Measurements from ENCODE around the gene TNFRSF19. TPM values are rescaled to one million over a fixed set of nuclear protein-coding genes. Genes with fewer than 3 reads are reported as not detected.

Gene TNFRSF19
- total RNA-seq, 2 experiments from 2014 or later: not detected

GRCh38 chr13:23547000-23547590 lies 23.1 kb upstream of the TNFRSF19 start:
- peaks cover 65% of the 10 kb centered on the region for H3K27me3 Mint-ChIP-seq
- H3K36me3 Mint-ChIP-seq (ENCODE audit: low read depth): no peaks in the 10 kb centered on the region
- TF ChIP-seq CTCF (IDR thresholded peaks at IDR 0.05): no peak
- H3K9me3 ChIP-seq (ENCODE audit: control insufficient read depth in 1 of 2, insufficient read depth in 1 of 2, low read length in 2 of 2): peaks cover 0 to 6% of the 10 kb centered on the region in 2 experiments
- ChIA-PET CTCF (no interaction called here), POLR2A (no interaction called here)
- no peak overlapping the region for H3K4me3 Mint-ChIP-seq
- no peak for ATAC-seq (ENCODE audit: poor library complexity)
- DNase-seq: no peak
- no peak overlapping the region for H3K4me3 ChIP-seq (ENCODE audit: low read length)
- no peaks in the 10 kb centered on the region for H3K4me1 Mint-ChIP-seq (ENCODE audit: low read depth)
- no peaks in the 10 kb centered on the region for H3K4me1 ChIP-seq (ENCODE audit: insufficient read depth, low read length)
- H3K27me3 ChIP-seq (ENCODE audit: control insufficient read depth in 1 of 2, insufficient read depth in 2 of 2, low read length in 2 of 2): peaks cover 10 to 11% of the 10 kb centered on the region in 2 experiments
- intact Hi-C loops (cut with DNase I, micrococcal nuclease): no loop called here
- H3K9me3 Mint-ChIP-seq: no peaks in the 10 kb centered on the region
- no peaks in the 10 kb centered on the region for H3K36me3 ChIP-seq (ENCODE audit: insufficient read depth, low read length)
- no peak overlapping the region for H3K27ac ChIP-seq (ENCODE audit: low read depth in 1 of 2, low read length in 2 of 2)
- H3K27ac Mint-ChIP-seq: no peak overlapping the region

DNA sequence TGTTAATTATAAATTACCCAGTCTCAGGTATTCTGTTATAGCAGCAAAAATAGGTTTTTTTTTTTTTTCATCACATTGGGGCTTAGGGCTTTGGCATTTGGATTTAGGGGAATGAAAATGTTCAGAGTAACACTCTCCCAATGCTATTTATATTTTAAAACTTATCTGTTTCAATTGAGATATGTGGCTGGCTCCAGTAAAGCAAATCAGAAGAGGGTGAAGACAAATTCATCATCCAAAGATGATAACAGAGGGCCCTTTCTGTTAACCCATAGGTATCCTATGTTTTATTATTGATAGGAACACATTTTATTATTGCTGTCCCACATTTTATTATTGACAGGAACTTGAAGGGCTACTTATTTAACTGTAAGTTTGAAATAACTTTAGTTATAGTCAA lies 20.5 kb upstream of the TNFRSF19 start:
- Mint-ChIP-seq H3K9me3 (no peaks in the 10 kb centered on the region), H3K4me3 (no peak overlapping the region), H3K4me1 (ENCODE audit: low read depth) (no peaks in the 10 kb centered on the region), H3K27ac (no peak overlapping the region), H3K36me3 (ENCODE audit: low read depth) (no peaks in the 10 kb centered on the region), H3K27me3 (peaks cover 65% of the 10 kb centered on the region)
- Histone ChIP-seq H3K4me1 (ENCODE audit: insufficient read depth, low read length) (no peaks in the 10 kb centered on the region), H3K27ac (ENCODE audit: low read depth in 1 of 2, low read length in 2 of 2) (no peak overlapping the region), H3K4me3 (ENCODE audit: low read length) (no peak overlapping the region), H3K9me3 (ENCODE audit: control insufficient read depth in 1 of 2, insufficient read depth in 1 of 2, low read length in 2 of 2) (peaks cover 0 to 6% of the 10 kb centered on the region in 2 experiments), H3K36me3 (ENCODE audit: insufficient read depth, low read length) (no peaks in the 10 kb centered on the region), H3K27me3 (ENCODE audit: control insufficient read depth in 1 of 2, insufficient read depth in 2 of 2, low read length in 2 of 2) (peaks cover 10 to 11% of the 10 kb centered on the region in 2 experiments)
- POLR2A ChIA-PET: no interaction called here
- CTCF ChIA-PET: no interaction called here
- intact Hi-C loops (cut with DNase I, micrococcal nuclease): no loop called here
- ATAC-seq (ENCODE audit: poor library complexity): no peak
- no peak for DNase-seq
- no peak for TF ChIP-seq CTCF (IDR thresholded peaks at IDR 0.05)

- Histone ChIP-seq H3K4me1 (ENCODE audit: insufficient read depth, low read length) (no peaks in the 10 kb centered on the region), H3K27ac (ENCODE audit: low read depth in 1 of 2, low read length in 2 of 2) (no peak overlapping the region), H3K36me3 (ENCODE audit: insufficient read depth, low read length) (no peaks in the 10 kb centered on the region), H3K27me3 (ENCODE audit: control insufficient read depth in 1 of 2, insufficient read depth in 2 of 2, low read length in 2 of 2) (peaks cover 10 to 15% of the 10 kb centered on the region in 2 experiments), H3K4me3 (ENCODE audit: low read length) (no peak overlapping the region), H3K9me3 (ENCODE audit: control insufficient read depth in 1 of 2, insufficient read depth in 1 of 2, low read length in 2 of 2) (peaks cover 0 to 6% of the 10 kb centered on the region in 2 experiments)
- intact Hi-C loops (cut with DNase I, micrococcal nuclease): no loop called here
- no peak for DNase-seq
- Mint-ChIP-seq H3K27ac (no peak overlapping the region), H3K9me3 (no peaks in the 10 kb centered on the region), H3K4me3 (no peak overlapping the region), H3K27me3 (peaks cover 65% of the 10 kb centered on the region), H3K4me1 (ENCODE audit: low read depth) (no peaks in the 10 kb centered on the region), H3K36me3 (ENCODE audit: low read depth) (no peaks in the 10 kb centered on the region)
- ChIA-PET CTCF (no interaction called here), POLR2A (no interaction called here)
- ATAC-seq (ENCODE audit: poor library complexity): no peak
- no peak for TF ChIP-seq CTCF (IDR thresholded peaks at IDR 0.05)
These were observed 20.0 kb upstream of the TNFRSF19 start for GRCh38 chr13:23550163-23550562.
